GM12865 (cell line): ENCODE results near the gene GALNTL6.
A peak's percentile ranks its signal among the peaks of the same experiment; 100 is the strongest.

Source experiments
- DNase-seq: peaks from one replicate; pipeline ENCODE4 v3.0.0; 2010; ENCODE audit warnings: low read depth
- H3K4me3 ChIP-seq: 2 replicates; pipeline ENCODE4 v1.5.1; 2011; ENCODE audit warnings: mild to moderate bottlenecking, low read depth, low read length, control low read depth
- TF ChIP-seq, protein P1 (sequence below): IDR thresholded peaks from 2 replicates; pipeline ENCODE4 v1.5.1; 2011; ENCODE audit warnings: low read length, control low read depth, low read depth, inconsistent platforms; ENCODE audit not compliant: insufficient read depth; ENCODE audit errors: missing control alignments

Gene GALNTL6

DNA sequence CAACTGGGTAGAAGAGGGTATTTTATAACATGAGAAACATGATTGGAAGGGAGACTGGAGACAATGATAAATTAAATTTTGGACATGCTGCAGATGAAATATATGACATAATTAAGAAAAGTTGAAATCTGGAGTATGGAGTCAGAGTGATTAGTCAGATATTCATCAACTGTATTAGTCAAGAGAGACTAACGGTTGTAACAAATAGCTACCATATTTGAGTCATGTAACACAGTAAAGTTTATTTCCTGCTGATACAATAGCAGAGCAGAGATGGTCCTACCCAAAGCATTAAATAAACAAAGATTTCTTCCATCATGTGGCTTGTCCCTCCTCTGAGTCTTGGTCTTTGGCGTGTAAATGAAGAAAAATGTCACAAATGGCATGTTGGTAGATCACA is 321.3 kb downstream of the GALNTL6 start:
- DNase-seq: no peak
- H3K4me3 ChIP-seq: no peak overlapping the region

DNA sequence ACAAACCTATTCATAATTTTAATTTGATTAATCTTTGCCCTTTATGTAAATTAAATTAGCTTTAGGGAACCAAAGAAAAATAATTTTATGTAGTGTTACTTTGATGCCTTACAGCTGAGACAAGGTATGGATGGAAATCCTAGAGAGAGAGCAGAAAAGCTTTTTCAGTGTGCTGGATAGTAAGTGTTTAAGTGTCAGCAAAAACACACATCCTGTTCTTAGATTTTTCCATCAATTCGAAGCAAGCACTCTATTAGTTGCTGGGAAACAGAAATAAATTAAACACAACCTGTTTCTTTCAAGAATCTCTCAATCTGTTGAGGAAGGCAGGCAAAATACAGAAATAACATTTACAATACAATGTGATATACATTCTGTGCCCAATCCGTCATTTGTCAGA is 327.8 kb downstream of the GALNTL6 start:
- H3K4me3 ChIP-seq: no peak overlapping the region
- TF ChIP-seq, protein P1, sequence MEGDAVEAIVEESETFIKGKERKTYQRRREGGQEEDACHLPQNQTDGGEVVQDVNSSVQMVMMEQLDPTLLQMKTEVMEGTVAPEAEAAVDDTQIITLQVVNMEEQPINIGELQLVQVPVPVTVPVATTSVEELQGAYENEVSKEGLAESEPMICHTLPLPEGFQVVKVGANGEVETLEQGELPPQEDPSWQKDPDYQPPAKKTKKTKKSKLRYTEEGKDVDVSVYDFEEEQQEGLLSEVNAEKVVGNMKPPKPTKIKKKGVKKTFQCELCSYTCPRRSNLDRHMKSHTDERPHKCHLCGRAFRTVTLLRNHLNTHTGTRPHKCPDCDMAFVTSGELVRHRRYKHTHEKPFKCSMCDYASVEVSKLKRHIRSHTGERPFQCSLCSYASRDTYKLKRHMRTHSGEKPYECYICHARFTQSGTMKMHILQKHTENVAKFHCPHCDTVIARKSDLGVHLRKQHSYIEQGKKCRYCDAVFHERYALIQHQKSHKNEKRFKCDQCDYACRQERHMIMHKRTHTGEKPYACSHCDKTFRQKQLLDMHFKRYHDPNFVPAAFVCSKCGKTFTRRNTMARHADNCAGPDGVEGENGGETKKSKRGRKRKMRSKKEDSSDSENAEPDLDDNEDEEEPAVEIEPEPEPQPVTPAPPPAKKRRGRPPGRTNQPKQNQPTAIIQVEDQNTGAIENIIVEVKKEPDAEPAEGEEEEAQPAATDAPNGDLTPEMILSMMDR: no peak
- no peak for DNase-seq

More for the DNA sequence above, 321.3 kb downstream of the GALNTL6 start:
- TF ChIP-seq, protein P1: no peak

DNA sequence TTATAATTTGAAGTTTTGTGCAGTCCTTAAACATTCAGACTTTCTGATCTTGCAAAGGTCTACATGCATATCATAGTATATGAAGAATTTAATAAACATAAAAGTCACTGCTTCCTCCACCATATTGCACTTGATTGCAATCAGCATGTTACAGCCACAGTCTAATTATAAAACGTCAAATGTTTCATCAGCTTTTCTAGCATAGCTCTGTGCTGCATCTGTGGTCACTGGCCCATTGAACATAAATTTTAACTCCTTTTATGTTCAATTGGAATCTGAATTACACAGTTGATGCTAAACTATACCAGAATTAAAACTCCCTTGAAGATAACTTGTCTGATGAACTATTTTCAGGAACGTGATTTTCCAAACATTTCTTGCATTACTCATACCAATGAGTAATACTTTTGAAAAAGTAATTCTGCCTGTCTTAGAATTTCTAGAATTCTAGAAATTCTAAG is 329.1 kb downstream of the GALNTL6 start:
- no peak for DNase-seq
- H3K4me3 ChIP-seq: no peak overlapping the region
- TF ChIP-seq, protein P1: no peak

DNA sequence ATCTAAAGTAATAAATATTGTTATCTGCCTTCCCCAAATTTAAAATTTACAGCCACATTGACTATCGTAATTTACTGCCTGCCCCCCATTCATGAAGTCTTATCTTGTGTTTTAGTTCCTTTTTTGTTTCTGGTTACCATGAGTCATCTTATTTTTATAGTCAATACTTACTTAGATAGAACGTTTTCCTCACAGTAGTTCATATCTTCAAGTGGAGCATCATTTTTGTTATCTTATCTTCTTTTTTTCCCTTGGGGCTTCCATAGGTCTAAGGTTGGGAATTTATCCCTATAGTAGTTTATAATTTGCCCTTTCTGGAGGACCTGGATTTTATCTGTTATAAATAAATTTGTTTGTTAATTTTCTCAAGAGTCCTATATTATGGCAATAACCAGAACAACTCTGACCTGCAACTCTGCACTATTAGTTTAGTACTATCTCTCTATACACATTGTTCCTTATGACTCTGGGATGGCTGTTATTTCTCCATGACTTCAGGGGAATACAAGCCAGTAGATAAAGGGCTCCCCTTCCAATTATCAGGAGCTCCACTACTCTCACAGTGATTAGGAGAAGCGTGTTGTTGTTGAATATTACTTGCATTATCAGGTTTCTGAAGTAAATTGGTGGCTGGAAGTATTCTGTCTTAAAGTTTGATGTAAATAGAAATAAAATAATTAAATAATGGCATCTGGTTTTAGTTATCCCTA is 330.6 kb downstream of the GALNTL6 start:
- TF ChIP-seq, protein P1: no peak
- DNase-seq: no peak
- H3K4me3 ChIP-seq: no peak overlapping the region

DNA sequence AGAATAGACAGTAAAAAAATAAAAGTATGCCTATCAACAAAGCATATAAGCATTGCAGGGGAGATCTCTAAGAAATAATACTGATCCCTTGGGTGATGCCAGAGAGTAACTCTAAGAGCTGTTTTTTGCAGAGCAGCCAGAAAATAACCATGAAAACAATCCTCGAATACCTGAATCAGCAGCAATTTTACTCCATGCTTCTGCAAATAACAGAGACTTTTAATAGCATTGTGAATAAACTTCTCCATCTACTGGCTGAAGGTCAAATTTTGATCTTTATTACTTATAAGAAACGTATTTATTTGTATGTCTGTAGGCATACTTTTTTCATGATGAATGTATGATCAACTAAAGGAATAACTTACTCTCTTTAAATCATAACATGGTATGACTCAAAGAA is 334.5 kb downstream of the GALNTL6 start:
- no peak overlapping the region for H3K4me3 ChIP-seq
- DNase-seq: no peak
- TF ChIP-seq, protein P1: no peak

DNA sequence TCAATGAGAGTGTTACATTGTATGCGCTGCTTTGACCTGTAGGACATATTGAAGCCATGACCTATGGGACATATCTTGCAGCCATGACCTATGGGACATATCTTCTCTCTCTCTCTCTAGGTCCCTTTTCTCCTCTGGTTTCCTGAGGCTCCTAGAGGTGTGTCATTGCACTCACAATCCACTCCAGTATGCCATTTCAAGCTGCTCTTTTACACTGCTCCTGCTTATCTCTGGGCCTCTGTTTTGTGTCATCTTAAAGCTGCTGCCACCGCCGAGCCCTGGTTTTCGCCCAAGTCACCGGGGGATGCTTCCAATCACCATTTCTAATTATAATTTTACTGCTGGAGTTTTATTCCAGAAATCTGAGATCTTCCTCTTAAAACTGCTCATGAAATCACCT is 336.1 kb downstream of the GALNTL6 start:
- TF ChIP-seq, protein P1: no peak
- H3K4me3 ChIP-seq: no peak overlapping the region
- DNase-seq: no peak

DNA sequence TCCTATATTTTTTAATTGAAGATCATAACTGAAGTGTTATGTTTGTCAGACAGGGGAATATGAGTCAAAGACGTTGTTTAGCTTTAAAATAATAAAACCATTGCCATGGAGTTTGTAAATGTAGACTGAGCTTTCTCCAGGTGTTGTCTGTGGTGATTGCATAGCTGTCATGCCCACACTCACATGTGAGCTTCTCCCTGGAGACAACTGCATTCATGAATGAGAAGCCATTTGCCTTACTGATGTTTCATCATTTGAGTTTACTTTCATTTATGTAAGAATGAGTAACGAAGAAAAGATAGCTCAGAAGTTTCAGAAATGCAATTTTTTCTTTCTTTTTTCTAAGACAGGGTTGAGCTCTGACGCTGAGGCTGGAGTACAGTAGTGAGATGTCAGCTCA is 339.1 kb downstream of the GALNTL6 start:
- TF ChIP-seq, protein P1: no peak
- H3K4me3 ChIP-seq: no peak overlapping the region
- peak; percentile 31 for DNase-seq
